AG04449 (cell line): ENCODE results near the gene MYMK.

Experiments
- CTCF ChIA-PET: fragments of 350-600 bp; formaldehyde crosslinking; extraction: SDS; loops from one replicate; lab custom pipeline; 2021; ENCODE audit warnings: antibody characterized with exemption; lab: Yijun Ruan, JAX
- POLR2A ChIA-PET: fragments of 400-600, 350-600 bp; formaldehyde crosslinking; extraction: SDS; loops from one replicate; lab custom pipeline; 2020; ENCODE audit warnings: antibody characterized with exemption, inconsistent platforms; lab: Yijun Ruan, JAX
- DNase-seq: peaks from one replicate; pipeline ENCODE4 v3.0.0-alpha.2; 2010; ENCODE audit warnings: low read depth, low spot score
- H3K4me3 ChIP-seq: 2 replicates; pipeline ENCODE4 v1.5.1; 2011; ENCODE audit warnings: low read depth, mild to moderate bottlenecking, control low read depth, low read length
- CTCF ChIP-seq: IDR thresholded peaks from one replicate; pipeline ENCODE4 v1.5.1; 2011; ENCODE audit warnings: mild to moderate bottlenecking, moderate library complexity, low read length, control low read depth, inconsistent platforms; ENCODE audit not compliant: insufficient read depth; ENCODE audit errors: missing control alignments

The MYMK gene

DNA sequence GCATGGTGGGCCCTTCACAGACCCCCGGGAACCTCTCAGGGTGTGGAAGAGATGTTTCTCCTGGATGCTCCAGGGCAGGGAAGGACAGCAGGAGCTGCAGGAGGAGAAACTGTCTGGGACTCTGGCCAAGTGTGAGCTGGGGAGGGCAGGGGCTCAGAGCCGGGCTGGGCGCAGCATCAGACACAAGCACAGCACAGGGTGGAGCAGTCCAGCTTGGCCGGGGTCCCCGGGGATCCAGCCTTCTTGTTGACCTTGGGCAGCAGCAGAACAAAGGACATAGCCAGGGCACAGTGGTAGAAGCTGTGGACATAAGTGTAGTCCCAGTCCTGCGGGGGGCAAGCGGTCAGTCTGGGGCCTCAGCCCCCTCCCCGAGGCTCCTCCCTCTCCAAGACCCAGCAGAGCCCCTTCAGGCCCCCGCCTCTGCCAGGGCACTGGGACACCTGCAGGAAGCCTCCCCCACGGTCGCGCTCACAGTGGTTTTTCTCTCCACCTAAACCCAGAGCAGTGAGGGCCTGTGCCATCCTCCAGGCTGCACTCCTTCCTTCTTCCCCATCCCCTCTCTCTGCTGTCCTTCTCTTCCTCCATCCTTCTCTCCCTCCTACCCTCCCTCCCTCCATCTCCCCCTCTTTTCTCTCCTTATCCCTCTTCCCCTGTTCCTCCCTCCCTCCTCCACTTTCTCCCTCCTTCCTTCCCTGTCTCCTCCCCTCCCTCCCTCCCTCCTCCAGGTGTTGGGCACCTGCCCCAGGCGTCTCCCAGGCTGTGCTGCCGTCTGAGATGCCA lies 10.1 kb downstream of the MYMK start:
- TF ChIP-seq CTCF, result no peak
- no peak overlapping the region for H3K4me3 ChIP-seq
- DNase-seq, result no peak
- POLR2A ChIA-PET, result no interaction called here
- CTCF ChIA-PET, result no interaction called here

- no peak for DNase-seq
- ChIA-PET POLR2A (no interaction called here), CTCF (no interaction called here)
- TF ChIP-seq CTCF, result no peak
- no peak overlapping the region for H3K4me3 ChIP-seq
These were observed 11.3 kb downstream of the MYMK start for GRCh38 chr9:133513214-133514100.

DNA sequence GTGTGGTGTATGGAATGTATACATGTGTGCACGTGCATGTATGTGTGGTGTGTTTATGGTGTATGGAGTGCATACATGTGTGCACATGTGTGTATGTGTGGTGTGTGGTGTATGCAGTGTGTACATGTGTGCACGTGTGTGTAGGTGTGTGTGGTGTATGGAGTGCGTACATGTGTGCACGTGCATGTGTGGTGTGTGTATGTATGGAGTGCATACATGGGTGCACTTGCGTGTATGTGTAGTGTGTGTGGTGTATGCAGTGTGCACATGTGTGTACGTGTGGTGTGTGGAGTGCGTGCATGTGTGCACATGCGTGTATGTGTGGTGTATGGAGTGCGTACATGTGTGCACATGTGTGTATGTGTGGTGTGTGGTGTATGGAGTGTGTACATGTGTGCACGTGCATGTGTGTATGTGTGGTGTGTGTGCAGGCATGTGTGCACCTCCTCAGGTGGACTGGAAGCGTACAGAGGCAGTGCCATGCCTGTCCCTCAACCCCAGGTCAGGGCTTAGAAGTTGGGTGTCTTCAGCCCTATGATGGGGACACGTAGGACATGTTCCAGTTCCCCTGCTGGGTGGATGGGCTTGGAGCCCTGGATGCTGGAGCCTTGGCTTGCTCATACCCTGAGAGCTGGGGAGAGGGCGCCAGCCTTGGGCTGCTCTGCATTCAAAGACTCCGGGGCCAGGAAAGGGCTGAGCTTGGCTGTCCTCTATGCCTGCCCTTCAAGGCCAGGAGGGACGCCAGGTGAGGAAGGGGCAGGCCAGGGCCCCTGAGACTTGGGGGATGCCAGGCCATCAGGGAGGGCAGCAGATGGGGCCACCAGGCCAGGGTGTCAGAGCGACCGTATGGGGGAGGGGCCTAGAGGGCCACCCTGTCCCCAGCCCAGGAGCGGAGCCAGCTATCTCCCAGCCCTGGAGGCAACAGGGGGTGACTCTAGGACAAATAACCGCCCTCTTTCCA lies 12.2 kb downstream of the MYMK start:
- no peak for DNase-seq
- no peak for TF ChIP-seq CTCF
- ChIA-PET CTCF (no interaction called here), POLR2A (no interaction called here)
- H3K4me3 ChIP-seq, result no peak overlapping the region

GRCh38 chr9:133511607-133512006 lies 13.2 kb downstream of the MYMK start:
- POLR2A ChIA-PET, result no interaction called here
- no peak for TF ChIP-seq CTCF
- no peak overlapping the region for H3K4me3 ChIP-seq
- CTCF ChIA-PET, result no interaction called here
- DNase-seq, result no peak

- DNase-seq, result no peak
- ChIA-PET POLR2A (no interaction called here), CTCF (interaction anchor here (1.6 kb wide), 1 partner anchor 231 kb away, joined by 5 read pairs; no protein-coding TSS in a partner anchor)
- no peak overlapping the region for H3K4me3 ChIP-seq
- TF ChIP-seq CTCF, result no peak
These were observed 13.7 kb downstream of the MYMK start for GRCh38 chr9:133510926-133511505.
